Measurements from ENCODE around the gene SIL1.

DNA sequence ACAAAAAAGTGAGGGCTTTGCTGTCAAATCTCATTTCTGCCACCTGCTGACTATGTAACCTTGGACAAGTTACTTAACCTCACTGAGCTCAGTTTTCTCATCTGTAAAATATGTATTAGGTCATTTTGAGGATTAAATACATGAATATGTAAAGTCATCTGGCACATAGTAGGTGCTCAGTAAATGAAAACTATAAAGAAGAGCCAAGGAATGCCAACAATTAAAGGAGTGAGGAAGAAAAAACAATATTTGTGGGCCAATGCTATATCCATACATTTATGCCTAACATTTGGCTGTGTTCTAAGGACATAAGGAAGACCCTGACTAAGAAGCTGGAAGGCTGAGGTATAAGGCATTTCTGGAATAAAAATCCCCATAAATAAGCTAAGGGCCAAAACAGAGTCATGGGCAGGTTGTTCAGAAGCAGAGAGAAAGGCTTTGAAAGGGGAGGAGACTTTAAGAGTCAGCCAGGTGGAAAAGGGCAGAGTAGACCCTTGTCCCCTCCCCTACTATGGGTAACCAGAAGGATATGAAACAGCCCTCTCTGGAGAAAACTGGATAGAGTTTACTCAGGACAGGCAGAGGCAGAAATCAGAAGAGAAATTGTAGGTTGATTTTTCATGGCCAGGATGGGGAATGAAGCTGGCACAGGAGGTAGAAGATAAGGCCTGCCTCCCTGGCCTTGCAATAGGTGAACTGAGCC, 47.6 kb upstream of the SIL1 start:
- TF ChIP-seq, protein P1, sequence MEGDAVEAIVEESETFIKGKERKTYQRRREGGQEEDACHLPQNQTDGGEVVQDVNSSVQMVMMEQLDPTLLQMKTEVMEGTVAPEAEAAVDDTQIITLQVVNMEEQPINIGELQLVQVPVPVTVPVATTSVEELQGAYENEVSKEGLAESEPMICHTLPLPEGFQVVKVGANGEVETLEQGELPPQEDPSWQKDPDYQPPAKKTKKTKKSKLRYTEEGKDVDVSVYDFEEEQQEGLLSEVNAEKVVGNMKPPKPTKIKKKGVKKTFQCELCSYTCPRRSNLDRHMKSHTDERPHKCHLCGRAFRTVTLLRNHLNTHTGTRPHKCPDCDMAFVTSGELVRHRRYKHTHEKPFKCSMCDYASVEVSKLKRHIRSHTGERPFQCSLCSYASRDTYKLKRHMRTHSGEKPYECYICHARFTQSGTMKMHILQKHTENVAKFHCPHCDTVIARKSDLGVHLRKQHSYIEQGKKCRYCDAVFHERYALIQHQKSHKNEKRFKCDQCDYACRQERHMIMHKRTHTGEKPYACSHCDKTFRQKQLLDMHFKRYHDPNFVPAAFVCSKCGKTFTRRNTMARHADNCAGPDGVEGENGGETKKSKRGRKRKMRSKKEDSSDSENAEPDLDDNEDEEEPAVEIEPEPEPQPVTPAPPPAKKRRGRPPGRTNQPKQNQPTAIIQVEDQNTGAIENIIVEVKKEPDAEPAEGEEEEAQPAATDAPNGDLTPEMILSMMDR (conservative IDR thresholded peaks at IDR 0.05) = no peak
- TF ChIP-seq EZH2 (IDR thresholded peaks at IDR 0.05; ENCODE audit: low read depth) = no peak
